IPS-18a (cell line): Measurements from ENCODE around the gene SIM1.
A peak's percentile ranks its signal among the peaks of the same experiment; 100 is the strongest.

Source experiments
- H3K27ac ChIP-seq: one replicate; pipeline ENCODE4 v1.5.1; 2013; ENCODE audit warnings: low read length
- H3K27me3 ChIP-seq: one replicate; pipeline ENCODE4 v1.6.1; 2013; ENCODE audit warnings: mild to moderate bottlenecking, low read length; ENCODE audit not compliant: control insufficient read depth, insufficient read depth
- H3K36me3 ChIP-seq: one replicate; pipeline ENCODE4 v1.6.1; 2013; ENCODE audit warnings: low read depth, low read length; ENCODE audit not compliant: control insufficient read depth
- H3K4me1 ChIP-seq: one replicate; pipeline ENCODE4 v1.6.1; 2013; ENCODE audit warnings: low read depth, low read length; ENCODE audit not compliant: control insufficient read depth
- H3K4me3 ChIP-seq: one replicate; pipeline ENCODE4 v1.5.1; 2013; ENCODE audit warnings: low read length
- H3K9ac ChIP-seq: one replicate; pipeline ENCODE4 v1.6.1; 2013; ENCODE audit warnings: mild to moderate bottlenecking, low read length, moderate library complexity
- H3K9me3 ChIP-seq: one replicate; pipeline ENCODE4 v1.6.1; 2013; ENCODE audit warnings: low read depth, low read length; ENCODE audit not compliant: control insufficient read depth

SIM1 gene

DNA sequence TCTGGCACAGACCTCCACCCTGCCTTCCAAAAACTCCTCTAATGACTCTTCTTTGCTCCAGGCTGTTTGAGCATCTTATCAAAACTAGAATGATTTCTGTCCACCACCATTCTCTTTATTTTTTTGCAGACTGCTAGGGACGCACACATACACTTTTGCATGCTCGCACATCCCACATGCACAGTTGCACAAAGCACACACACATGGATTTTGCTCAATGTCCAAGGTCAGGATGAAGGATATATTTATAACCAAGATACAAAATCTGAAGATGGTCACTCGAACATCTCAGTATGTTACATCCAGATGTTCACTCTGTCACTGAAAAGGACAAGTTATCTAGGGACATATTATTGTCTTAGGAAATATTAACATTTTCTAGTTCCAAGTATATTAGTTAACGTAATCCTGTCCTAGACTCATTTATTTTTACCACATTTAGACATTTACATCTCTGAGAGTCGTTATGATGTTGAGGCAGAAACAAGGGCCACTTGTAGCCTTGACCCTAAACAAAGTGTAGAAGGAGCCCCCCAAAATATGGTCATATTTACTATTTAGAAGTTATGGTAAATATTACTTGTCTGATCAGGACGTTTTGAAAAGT, 3.4 kb upstream of the SIM1 start:
- H3K4me3 ChIP-seq: no peak overlapping the region
- peaks cover 25% of the 10 kb centered on the region for H3K4me1 ChIP-seq
- no peak overlapping the region for H3K27ac ChIP-seq
- H3K9me3 ChIP-seq: no peaks in the 10 kb centered on the region
- H3K27me3 ChIP-seq: peaks cover 99% of the 10 kb centered on the region
- H3K9ac ChIP-seq: no peak overlapping the region
- no peaks in the 10 kb centered on the region for H3K36me3 ChIP-seq

DNA sequence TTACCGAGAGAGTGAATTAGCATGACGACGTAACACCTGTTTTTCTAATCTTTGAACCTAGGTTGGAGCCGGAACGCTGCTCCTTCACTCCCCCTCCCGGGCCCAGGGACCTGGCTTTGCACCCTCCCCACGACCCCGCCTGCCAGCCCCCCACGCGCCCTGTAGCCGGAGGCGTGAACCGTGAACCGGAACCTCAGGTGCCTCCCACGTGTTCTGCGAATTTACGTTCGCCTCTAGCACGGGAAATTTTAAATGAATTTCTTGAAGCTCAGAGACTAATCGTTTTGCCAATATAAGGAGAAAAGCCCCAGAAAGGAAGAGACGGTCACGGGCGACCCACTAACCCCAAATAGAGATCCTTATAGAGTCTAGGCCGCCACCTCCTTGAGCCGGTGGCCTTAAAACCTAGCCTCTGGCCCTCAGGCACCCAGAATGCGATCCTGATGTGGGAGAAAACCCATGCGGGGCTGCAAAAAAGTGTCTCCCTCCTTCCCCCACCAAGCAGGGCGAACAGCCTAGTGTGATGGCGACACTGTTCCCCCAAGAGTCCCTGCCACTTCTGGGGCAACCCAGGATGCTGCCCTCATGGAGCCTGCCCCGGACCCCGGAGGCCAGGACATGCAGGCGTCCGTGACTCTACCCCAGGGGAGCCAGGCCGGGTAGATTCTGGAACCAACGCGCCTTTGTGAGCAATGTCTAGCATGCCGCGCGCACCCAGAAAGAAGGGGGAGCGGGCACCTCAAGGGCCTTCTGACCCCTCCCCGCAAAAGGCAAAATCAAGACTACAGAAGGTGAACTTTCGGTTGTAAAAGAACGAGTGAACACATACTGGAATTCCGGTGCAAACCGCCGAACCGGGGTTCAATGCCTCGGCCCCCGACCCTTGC, 2.7 kb upstream of the SIM1 start:
- H3K9me3 ChIP-seq: no peaks in the 10 kb centered on the region
- no peak overlapping the region for H3K9ac ChIP-seq
- peaks cover 26% of the 10 kb centered on the region for H3K4me1 ChIP-seq
- peaks cover 100% of the 10 kb centered on the region for H3K27me3 ChIP-seq
- H3K36me3 ChIP-seq: no peaks in the 10 kb centered on the region
- no peak overlapping the region for H3K27ac ChIP-seq
- H3K4me3 ChIP-seq: peak overlapping the region; percentile 12

DNA sequence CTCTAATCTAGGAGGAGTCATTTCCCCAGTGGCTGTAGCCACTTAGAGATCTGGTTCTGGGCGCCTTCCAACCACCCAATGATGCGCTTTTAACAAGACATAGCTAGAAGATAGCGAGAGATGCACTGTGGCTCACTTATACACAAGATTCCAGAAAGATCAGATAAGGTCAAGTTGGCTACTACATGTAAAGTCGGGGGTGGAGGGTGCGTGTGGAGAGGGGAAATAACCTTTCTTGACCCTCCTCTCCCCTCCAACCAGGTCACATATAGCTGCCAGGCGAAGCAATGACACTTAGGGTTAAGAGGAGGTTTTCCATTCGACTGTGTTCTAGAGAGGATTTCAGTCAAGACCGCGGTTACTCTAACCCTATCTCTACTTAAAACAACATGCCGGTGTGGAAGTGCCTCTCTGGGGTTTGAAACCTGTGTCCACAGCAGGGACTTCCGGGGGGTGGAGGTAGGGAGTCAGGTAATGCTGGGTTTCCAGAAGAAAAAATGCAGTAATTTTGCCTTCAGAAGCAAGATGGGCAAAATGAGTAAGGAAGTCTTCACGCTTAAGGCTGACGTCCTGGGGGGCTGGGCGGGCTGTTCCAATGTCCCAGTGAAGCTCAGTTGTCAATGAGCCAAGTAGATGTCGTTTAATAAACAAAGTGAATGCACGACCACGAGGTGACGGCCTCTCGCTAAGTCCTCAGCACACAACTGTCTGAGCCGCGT, 1.8 kb upstream of the SIM1 start:
- H3K4me3 ChIP-seq: peak overlapping the region; percentile 12
- H3K36me3 ChIP-seq: no peaks in the 10 kb centered on the region
- H3K9me3 ChIP-seq: no peaks in the 10 kb centered on the region
- H3K27ac ChIP-seq: no peak overlapping the region
- H3K9ac ChIP-seq: no peak overlapping the region
- H3K4me1 ChIP-seq: peaks cover 26% of the 10 kb centered on the region
- H3K27me3 ChIP-seq: peaks cover 100% of the 10 kb centered on the region

DNA sequence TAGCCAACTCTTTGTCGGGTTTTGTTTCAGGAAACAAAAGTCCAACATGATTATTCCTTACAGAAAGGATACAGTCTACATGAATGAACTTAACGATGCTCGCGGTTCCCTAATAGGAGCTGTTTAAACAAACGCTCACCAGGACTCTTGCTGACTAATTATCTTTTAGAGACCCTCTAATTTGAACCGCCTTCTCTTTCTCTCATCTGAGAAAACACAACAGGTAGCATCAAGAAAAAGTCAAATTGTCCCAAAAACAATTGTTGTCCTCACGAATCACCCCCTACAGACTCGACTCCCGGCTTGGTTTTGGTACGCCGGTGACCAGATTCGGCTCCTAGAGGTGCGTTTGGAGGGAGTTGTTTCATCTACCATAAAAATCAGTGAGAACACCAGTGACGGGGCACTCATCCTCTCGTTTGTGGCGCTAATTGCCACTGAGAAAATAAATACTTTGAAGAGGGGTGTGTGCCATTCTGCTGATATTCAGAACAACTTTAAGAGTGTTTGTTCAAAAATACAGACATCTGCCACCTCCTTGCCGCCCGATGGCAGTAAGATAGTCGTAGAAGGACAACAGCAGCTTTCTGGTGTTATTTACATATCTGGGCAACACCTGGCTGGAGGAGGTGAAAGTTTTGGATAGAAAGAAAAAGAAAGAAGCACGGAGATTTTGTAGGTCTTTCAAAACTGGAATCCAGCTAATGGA, 1.1 kb upstream of the SIM1 start:
- Histone ChIP-seq H3K27ac (no peak overlapping the region), H3K9ac (no peak overlapping the region), H3K4me1 (peaks cover 26% of the 10 kb centered on the region), H3K36me3 (no peaks in the 10 kb centered on the region), H3K9me3 (no peaks in the 10 kb centered on the region), H3K27me3 (peaks cover 100% of the 10 kb centered on the region), H3K4me3 (peak overlapping the region; percentile 48)

DNA sequence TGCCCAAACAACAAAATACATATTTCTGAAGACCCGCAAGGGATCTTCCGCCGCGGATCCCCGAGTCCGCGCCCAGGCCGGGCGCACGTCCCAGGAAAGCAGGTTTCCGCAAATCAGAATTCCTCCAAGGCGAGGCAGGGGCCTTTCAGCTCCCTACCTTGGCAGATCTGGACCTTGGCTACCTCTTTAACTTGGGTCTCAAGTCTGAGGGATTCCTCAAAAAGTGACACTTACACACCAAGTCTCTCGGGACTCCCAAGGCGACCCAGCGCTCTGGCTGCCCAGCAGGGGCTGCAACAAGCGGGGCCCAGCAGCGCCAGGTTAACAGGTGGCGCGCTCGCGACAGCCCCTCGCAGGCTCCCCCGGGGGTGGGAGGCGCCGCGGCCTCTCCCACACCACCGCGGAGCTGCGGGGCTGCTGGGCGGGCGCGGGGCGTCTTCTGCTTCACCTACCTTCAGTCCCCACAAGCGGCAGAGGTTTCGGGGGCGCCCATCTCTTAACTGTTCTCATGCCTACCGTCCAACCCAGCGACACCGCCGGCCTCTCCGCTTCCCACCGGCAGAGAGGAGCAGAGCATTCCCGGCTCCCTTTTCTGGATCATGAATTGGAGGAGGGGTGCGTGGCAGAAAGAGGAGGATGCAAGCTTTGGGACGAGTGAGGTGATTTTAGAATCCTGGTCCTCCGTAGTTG, 414 bp downstream of the SIM1 start:
- Histone ChIP-seq H3K36me3 (no peaks in the 10 kb centered on the region), H3K27me3 (peaks cover 100% of the 10 kb centered on the region), H3K9ac (no peak overlapping the region), H3K9me3 (no peaks in the 10 kb centered on the region), H3K4me3 (peak overlapping the region; percentile 48), H3K27ac (no peak overlapping the region), H3K4me1 (peaks cover 26% of the 10 kb centered on the region)

DNA sequence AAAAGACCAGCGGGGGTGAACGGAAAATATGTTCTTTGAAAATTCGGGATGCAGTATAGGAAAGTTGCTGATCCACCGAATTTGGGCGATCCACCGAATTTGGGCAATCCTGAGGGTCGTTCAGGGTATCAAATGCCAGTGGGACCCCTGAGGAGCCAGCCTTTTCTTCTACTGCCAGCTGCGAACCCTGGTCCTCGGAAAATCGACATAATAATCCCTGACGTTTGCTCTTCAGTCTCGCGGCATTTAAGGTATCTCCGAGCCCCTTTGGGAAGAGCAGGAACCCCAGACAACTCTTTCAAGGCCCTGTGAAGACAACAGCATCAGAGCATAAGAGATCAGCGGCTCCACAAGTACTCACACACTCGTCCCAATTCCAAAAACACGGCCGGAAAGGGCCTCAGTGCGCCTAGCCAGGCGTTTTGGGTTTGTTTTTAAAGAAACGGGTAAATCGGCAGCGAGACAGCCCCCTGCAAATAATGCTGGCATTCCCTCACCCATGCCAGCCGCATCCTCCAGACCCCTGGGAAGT, 1.0 kb downstream of the SIM1 start:
- Histone ChIP-seq H3K4me1 (peaks cover 22% of the 10 kb centered on the region), H3K36me3 (no peaks in the 10 kb centered on the region), H3K4me3 (peak overlapping the region; percentile 48), H3K27me3 (peaks cover 100% of the 10 kb centered on the region), H3K27ac (no peak overlapping the region), H3K9me3 (no peaks in the 10 kb centered on the region), H3K9ac (no peak overlapping the region)

- H3K9me3 ChIP-seq: no peaks in the 10 kb centered on the region
- no peak overlapping the region for H3K9ac ChIP-seq
- peaks cover 22% of the 10 kb centered on the region for H3K4me1 ChIP-seq
- no peak overlapping the region for H3K27ac ChIP-seq
- H3K27me3 ChIP-seq: peaks cover 100% of the 10 kb centered on the region
- H3K4me3 ChIP-seq: no peak overlapping the region
- no peaks in the 10 kb centered on the region for H3K36me3 ChIP-seq
These were observed 1.8 kb downstream of the SIM1 start for GRCh38 chr6:100462706-100463629.

DNA sequence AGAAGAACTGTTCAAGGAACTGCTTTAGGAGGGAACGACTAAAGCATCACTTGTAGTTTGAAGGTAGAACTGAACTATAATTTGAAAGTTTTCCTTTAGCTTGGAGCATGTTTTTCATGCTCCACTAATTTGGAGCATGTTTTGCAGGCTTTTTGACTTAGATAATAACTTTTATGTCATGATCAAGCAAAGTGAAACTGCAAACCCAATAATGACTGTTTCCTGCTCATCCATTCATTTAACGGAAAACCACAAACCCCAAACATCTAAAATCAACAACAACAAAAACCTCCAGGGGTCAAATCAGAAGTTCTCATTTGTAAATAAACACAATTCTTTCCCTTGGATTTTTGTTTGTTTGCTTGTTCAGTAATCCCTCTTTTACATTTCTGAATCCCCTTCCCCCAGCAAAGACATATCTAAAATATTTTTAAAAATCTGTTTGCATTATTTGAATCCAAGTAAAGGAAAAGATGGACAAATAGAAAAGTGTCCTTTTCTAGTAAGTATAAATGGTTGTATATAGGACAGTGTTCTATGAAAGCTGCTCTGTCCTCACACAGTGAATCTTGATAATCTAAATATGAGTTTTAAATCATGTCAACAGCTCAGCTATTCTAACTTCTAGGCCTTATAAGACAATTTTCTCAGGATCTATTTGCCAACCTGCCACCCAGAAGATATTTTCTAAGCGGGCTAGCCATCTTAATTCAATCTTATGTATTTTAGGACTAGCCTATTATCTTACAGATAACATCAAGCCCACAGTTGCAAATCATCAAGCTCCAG, 2.6 kb downstream of the SIM1 start:
- H3K27me3 ChIP-seq: peaks cover 100% of the 10 kb centered on the region
- no peak overlapping the region for H3K27ac ChIP-seq
- no peak overlapping the region for H3K9ac ChIP-seq
- no peak overlapping the region for H3K4me3 ChIP-seq
- peaks cover 22% of the 10 kb centered on the region for H3K4me1 ChIP-seq
- H3K9me3 ChIP-seq: no peaks in the 10 kb centered on the region
- H3K36me3 ChIP-seq: no peaks in the 10 kb centered on the region

GRCh38 chr6:100461278-100461916, 3.3 kb downstream of the SIM1 start:
- Histone ChIP-seq H3K27ac (no peak overlapping the region), H3K4me1 (peaks cover 22% of the 10 kb centered on the region), H3K4me3 (peak overlapping the region; percentile 46), H3K9me3 (no peaks in the 10 kb centered on the region), H3K9ac (no peak overlapping the region), H3K36me3 (no peaks in the 10 kb centered on the region), H3K27me3 (peaks cover 100% of the 10 kb centered on the region)
